ENCODE results near the gene A3GALT2.
A peak's percentile ranks its signal among the peaks of the same experiment; 100 is the strongest.
"Not testable (repeated sequence)": the region's sequence is repeated elsewhere in the genome, so short reads cannot be mapped to it uniquely, and the experiment has no call there.

Gene A3GALT2

GRCh38 chr1:33314416-33314815 lies 6.5 kb downstream of the A3GALT2 start:
- DNase-seq (ENCODE audit: low read depth in 2 of 2) = no peak

- no peak for DNase-seq (ENCODE audit: low read depth in 2 of 2)
These were observed 8.5 kb downstream of the A3GALT2 start for GRCh38 chr1:33312413-33312749.

GRCh38 chr1:33311706-33312412 lies 9.0 kb downstream of the A3GALT2 start:
- no peak for DNase-seq (ENCODE audit: low read depth in 2 of 2)

GRCh38 chr1:33310702-33311101 lies 10.2 kb downstream of the A3GALT2 start:
- no peak for DNase-seq (ENCODE audit: low read depth in 2 of 2)

- DNase-seq (ENCODE audit: low read depth in 2 of 2) = not testable (repeated sequence)
These were observed 11.5 kb downstream of the A3GALT2 start for GRCh38 chr1:33309351-33309750.

- DNase-seq (ENCODE audit: low read depth in 2 of 2) = no peak
These were observed 13.4 kb downstream of the A3GALT2 start for GRCh38 chr1:33307494-33307864.

- DNase-seq (ENCODE audit: low read depth in 2 of 2) = no peak
These were observed 14.0 kb downstream of the A3GALT2 start for GRCh38 chr1:33306653-33307493.

GRCh38 chr1:33305816-33306652 lies 14.9 kb downstream of the A3GALT2 start:
- DNase-seq (ENCODE audit: low read depth in 2 of 2) = no peak

- no peak for DNase-seq (ENCODE audit: low read depth in 2 of 2)
These were observed 15.9 kb downstream of the A3GALT2 start for GRCh38 chr1:33305016-33305415.

GRCh38 chr1:33302325-33302724 lies 18.6 kb downstream of the A3GALT2 start:
- no peak for DNase-seq (ENCODE audit: low read depth in 2 of 2)

- DNase-seq (ENCODE audit: low read depth in 2 of 2) = no peak
These were observed 19.5 kb downstream of the A3GALT2 start for GRCh38 chr1:33301273-33301984.

- no peak for DNase-seq (ENCODE audit: low read depth in 2 of 2)
These were observed 20.2 kb downstream of the A3GALT2 start for GRCh38 chr1:33300673-33301072.

GRCh38 chr1:33299461-33300155 lies 21.3 kb downstream of the A3GALT2 start:
- no peak for DNase-seq (ENCODE audit: low read depth in 2 of 2)

GRCh38 chr1:33298623-33299277 lies 22.1 kb downstream of the A3GALT2 start:
- DNase-seq (ENCODE audit: low read depth in 2 of 2) = peak; percentile 55 to 61

- no peak for DNase-seq (ENCODE audit: low read depth in 2 of 2)
These were observed 22.8 kb downstream of the A3GALT2 start for GRCh38 chr1:33297911-33298622.

GRCh38 chr1:33296824-33297223 lies 24.1 kb downstream of the A3GALT2 start:
- no peak for DNase-seq (ENCODE audit: low read depth in 2 of 2)

- no peak for DNase-seq (ENCODE audit: low read depth in 2 of 2)
These were observed 24.8 kb downstream of the A3GALT2 start for GRCh38 chr1:33296082-33296458.

- DNase-seq (ENCODE audit: low read depth in 2 of 2) = peak; percentile 77 to 85
These were observed 25.3 kb downstream of the A3GALT2 start for GRCh38 chr1:33295450-33296081.

GRCh38 chr1:33295023-33295422 lies 25.9 kb downstream of the A3GALT2 start:
- DNase-seq (ENCODE audit: low read depth in 2 of 2) = no peak
